HepG2 (cell line): Measurements from ENCODE around the gene AP5B1. TPM values are rescaled to one million over a fixed set of nuclear protein-coding genes. Genes with fewer than 3 reads are reported as not detected.
A peak's percentile ranks its signal among the peaks of the same experiment; 100 is the strongest.

Source experiments
- BRCA1 ChIP-seq: sonication (generic); formaldehyde crosslinking; IDR thresholded peaks from 2 replicates; pipeline ENCODE4 v1.4.0; 2020; ENCODE audit warnings: missing genetic modification reagents
- CC2D1A ChIP-seq: sonication (generic); formaldehyde crosslinking; IDR thresholded peaks from 2 replicates; pipeline ENCODE4 v1.8.1; 2023; ENCODE audit warnings: mild to moderate bottlenecking, missing genetic modification reagents
- CHD4 ChIP-seq: fragments of 200-600 bp; sonication (generic); IDR thresholded peaks from 2 replicates; pipeline ENCODE4 v1.7.0; 2017; ENCODE audit warnings: mild to moderate bottlenecking, low read length, borderline replicate concordance
- CREB1 ChIP-seq, 2 experiments: fragments of 450-650 bp in 1 of 2; IDR thresholded peaks; 2 replicates each; pipeline ENCODE4 v1.6.1; 2016 to 2017; ENCODE audit warnings: control low read depth in 1 of 2, mild to moderate bottlenecking in 1 of 2, missing compliant biosample characterization in 1 of 2, missing genetic modification characterization in 1 of 2
- HNRNPLL ChIP-seq: fragments of 200-400 bp; formaldehyde crosslinking; IDR thresholded peaks from 2 replicates; pipeline ENCODE4 v1.6.1; 2017; ENCODE audit warnings: mild to moderate bottlenecking, low read depth, low read length; ENCODE audit not compliant: poor library complexity, severe bottlenecking
- HOXA3 ChIP-seq: sonication (generic); formaldehyde crosslinking; IDR thresholded peaks from 2 replicates; pipeline ENCODE4 v1.5.0; 2020; ENCODE audit warnings: missing genetic modification reagents
- PHB2 ChIP-seq: fragments of 450-650 bp; IDR thresholded peaks from 2 replicates; pipeline ENCODE4 v1.6.1; 2018; ENCODE audit not compliant: partially characterized antibody
- POLR2AphosphoS5 ChIP-seq: IDR thresholded peaks from 2 replicates; pipeline ENCODE4 v1.6.1; 2012; ENCODE audit warnings: low read depth, low read length
- SIN3B ChIP-seq: fragments of 150-350 bp; IDR thresholded peaks from 2 replicates; pipeline ENCODE4 v1.6.1; 2014; ENCODE audit warnings: low read length
- TAF1 ChIP-seq: sonication (generic); formaldehyde crosslinking; IDR thresholded peaks from 2 replicates; pipeline ENCODE4 v1.4.0; 2020; ENCODE audit warnings: missing genetic modification reagents
- TSC22D2 ChIP-seq: sonication (generic); formaldehyde crosslinking; IDR thresholded peaks from 2 replicates; pipeline ENCODE4 v1.5.1; 2020; ENCODE audit warnings: missing genetic modification reagents, mild to moderate bottlenecking, borderline replicate concordance
- YEATS4 ChIP-seq: sonication (generic); formaldehyde crosslinking; IDR thresholded peaks from 2 replicates; pipeline ENCODE4 v1.4.0; 2020; ENCODE audit warnings: missing genetic modification reagents, borderline replicate concordance
- ZFYVE20 ChIP-seq: sonication (generic); formaldehyde crosslinking; IDR thresholded peaks from 2 replicates; pipeline ENCODE4 v1.8.0; 2023; ENCODE audit warnings: low read depth, mild to moderate bottlenecking, moderate library complexity, missing genetic modification reagents, borderline replicate concordance
- ZNF253 ChIP-seq: sonication (generic); formaldehyde crosslinking; IDR thresholded peaks from 2 replicates; pipeline ENCODE4 v1.8.0; 2022; ENCODE audit warnings: mild to moderate bottlenecking, missing genetic modification reagents, borderline replicate concordance
- ZNF788 ChIP-seq: sonication (generic); formaldehyde crosslinking; IDR thresholded peaks from 2 replicates; pipeline ENCODE4 v1.5.0; 2020; ENCODE audit warnings: mild to moderate bottlenecking, missing genetic modification reagents, borderline replicate concordance
- polyA plus RNA-seq, 8 experiments: library from polyadenylated mRNA; depleted of rRNA in 3 of 8; stranded (reverse) in 7 of 8; unstranded in 1 of 8; fragments of >200 nt; fragmentation: Illumina TruSeq in 4 of 8; extraction: Trizol in 4 of 8; gene quantifications; 2 replicates each; pipeline versions ENCODE4 v1.2.1 to v1.2.3, GENCODE V29; 2011 to 2016; ENCODE audit warnings: low read depth in 4 of 8, missing spikeins in 1 of 8, mixed read lengths in 1 of 8; ENCODE audit not compliant: insufficient read depth in 1 of 8
- total RNA-seq, 5 experiments: library from RNA; depleted of rRNA; stranded (reverse); fragments of >200 nt; fragmentation: Illumina TruSeq; extraction: Trizol; gene quantifications; 2 replicates each; pipeline ENCODE4 v1.2.3, GENCODE V29; 2016; ENCODE audit warnings: low read depth in 1 of 5
- TF ChIP-seq, protein P1 (sequence below): sonication (generic); formaldehyde crosslinking; IDR thresholded peaks from 2 replicates; pipeline ENCODE4 v1.4.0; 2020; ENCODE audit warnings: missing genetic modification reagents
- TF ChIP-seq, protein P2 (sequence below): sonication (generic); formaldehyde crosslinking; IDR thresholded peaks from 2 replicates; pipeline ENCODE4 v1.5.0; 2020; ENCODE audit warnings: mild to moderate bottlenecking, missing genetic modification reagents, borderline replicate concordance

Gene AP5B1
- total and polyA plus RNA-seq, 2 of the 13 experiments (the other 11 are each of a cell fraction or from before 2014, with no cell fraction given) = 1.7 to 4.4 TPM

- TF ChIP-seq, protein P1, sequence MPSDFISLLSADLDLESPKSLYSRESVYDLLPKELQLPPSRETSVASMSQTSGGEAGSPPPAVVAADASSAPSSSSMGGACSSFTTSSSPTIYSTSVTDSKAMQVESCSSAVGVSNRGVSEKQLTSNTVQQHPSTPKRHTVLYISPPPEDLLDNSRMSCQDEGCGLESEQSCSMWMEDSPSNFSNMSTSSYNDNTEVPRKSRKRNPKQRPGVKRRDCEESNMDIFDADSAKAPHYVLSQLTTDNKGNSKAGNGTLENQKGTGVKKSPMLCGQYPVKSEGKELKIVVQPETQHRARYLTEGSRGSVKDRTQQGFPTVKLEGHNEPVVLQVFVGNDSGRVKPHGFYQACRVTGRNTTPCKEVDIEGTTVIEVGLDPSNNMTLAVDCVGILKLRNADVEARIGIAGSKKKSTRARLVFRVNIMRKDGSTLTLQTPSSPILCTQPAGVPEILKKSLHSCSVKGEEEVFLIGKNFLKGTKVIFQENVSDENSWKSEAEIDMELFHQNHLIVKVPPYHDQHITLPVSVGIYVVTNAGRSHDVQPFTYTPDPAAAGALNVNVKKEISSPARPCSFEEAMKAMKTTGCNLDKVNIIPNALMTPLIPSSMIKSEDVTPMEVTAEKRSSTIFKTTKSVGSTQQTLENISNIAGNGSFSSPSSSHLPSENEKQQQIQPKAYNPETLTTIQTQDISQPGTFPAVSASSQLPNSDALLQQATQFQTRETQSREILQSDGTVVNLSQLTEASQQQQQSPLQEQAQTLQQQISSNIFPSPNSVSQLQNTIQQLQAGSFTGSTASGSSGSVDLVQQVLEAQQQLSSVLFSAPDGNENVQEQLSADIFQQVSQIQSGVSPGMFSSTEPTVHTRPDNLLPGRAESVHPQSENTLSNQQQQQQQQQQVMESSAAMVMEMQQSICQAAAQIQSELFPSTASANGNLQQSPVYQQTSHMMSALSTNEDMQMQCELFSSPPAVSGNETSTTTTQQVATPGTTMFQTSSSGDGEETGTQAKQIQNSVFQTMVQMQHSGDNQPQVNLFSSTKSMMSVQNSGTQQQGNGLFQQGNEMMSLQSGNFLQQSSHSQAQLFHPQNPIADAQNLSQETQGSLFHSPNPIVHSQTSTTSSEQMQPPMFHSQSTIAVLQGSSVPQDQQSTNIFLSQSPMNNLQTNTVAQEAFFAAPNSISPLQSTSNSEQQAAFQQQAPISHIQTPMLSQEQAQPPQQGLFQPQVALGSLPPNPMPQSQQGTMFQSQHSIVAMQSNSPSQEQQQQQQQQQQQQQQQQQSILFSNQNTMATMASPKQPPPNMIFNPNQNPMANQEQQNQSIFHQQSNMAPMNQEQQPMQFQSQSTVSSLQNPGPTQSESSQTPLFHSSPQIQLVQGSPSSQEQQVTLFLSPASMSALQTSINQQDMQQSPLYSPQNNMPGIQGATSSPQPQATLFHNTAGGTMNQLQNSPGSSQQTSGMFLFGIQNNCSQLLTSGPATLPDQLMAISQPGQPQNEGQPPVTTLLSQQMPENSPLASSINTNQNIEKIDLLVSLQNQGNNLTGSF (CRISPR knock-in tag) = 0 out of 2 replicates have a peak, but pooled peaks have one; percentile 11
- TF ChIP-seq, protein P2, sequence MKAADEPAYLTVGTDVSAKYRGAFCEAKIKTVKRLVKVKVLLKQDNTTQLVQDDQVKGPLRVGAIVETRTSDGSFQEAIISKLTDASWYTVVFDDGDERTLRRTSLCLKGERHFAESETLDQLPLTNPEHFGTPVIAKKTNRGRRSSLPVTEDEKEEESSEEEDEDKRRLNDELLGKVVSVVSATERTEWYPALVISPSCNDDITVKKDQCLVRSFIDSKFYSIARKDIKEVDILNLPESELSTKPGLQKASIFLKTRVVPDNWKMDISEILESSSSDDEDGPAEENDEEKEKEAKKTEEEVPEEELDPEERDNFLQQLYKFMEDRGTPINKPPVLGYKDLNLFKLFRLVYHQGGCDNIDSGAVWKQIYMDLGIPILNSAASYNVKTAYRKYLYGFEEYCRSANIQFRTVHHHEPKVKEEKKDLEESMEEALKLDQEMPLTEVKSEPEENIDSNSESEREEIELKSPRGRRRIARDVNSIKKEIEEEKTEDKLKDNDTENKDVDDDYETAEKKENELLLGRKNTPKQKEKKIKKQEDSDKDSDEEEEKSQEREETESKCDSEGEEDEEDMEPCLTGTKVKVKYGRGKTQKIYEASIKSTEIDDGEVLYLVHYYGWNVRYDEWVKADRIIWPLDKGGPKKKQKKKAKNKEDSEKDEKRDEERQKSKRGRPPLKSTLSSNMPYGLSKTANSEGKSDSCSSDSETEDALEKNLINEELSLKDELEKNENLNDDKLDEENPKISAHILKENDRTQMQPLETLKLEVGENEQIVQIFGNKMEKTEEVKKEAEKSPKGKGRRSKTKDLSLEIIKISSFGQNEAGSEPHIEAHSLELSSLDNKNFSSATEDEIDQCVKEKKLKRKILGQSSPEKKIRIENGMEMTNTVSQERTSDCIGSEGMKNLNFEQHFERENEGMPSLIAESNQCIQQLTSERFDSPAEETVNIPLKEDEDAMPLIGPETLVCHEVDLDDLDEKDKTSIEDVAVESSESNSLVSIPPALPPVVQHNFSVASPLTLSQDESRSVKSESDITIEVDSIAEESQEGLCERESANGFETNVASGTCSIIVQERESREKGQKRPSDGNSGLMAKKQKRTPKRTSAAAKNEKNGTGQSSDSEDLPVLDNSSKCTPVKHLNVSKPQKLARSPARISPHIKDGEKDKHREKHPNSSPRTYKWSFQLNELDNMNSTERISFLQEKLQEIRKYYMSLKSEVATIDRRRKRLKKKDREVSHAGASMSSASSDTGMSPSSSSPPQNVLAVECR (CRISPR knock-in tag) = peak; percentile 69; the same call in 1 of the 2 replicates
- TF ChIP-seq TSC22D2 (CRISPR knock-in tag) (no peak), ZNF253 (CRISPR knock-in tag) (no peak), CC2D1A (CRISPR knock-in tag) (no peak), YEATS4 (peak; percentile 59; the same call in 1 of the 2 replicates), SIN3B (no peak), ZFYVE20 (no peak), HNRNPLL (peak; percentile 28), CHD4 (peak; percentile 79; the same call in 1 of the 2 replicates), ZNF788 (CRISPR knock-in tag) (peak; percentile 46; the same call in 1 of the 2 replicates), HOXA3 (peak; percentile 66), BRCA1 (CRISPR knock-in tag) (no peak), CREB1 (IDR thresholded peaks at IDR 0.05) (no peak; the same call in 1 of the 2 replicates), CREB1 (CRISPR knock-in tag; IDR thresholded peaks at IDR 0.05) (no peak), TAF1 (CRISPR knock-in tag) (no peak), POLR2AphosphoS5 (peak; percentile 43), PHB2 (no peak)
These were observed 37.3 kb upstream of the AP5B1 start (continued) for GRCh38 chr11:65817835-65818680.
